Stomach (tissue), 9 donors: ENCODE data around the gene IDH2. TPM values are rescaled to one million over a fixed set of nuclear protein-coding genes. Genes with fewer than 3 reads are reported as not detected.
A peak's percentile ranks its signal among the peaks of the same experiment; 100 is the strongest.

Experiments used
- DNase-seq, 2 donors: peaks; one replicate each; pipeline versions ENCODE4 v3.0.0 to v3.0.0-alpha.2; 2013 to 2019
- H3K27ac ChIP-seq, 5 donors: fragments of 200-600 bp in 4 of 5; sonication (generic) in 4 of 5; one replicate each; pipeline ENCODE4 v1.5.1; 2013 to 2019; ENCODE audit warnings: mild to moderate bottlenecking in 1 of 5, moderate library complexity in 1 of 5
- H3K27me3 ChIP-seq, 3 donors: fragments of 200-600 bp; sonication (generic); one replicate each; pipeline ENCODE4 v1.5.1; 2017 to 2019; ENCODE audit warnings: mixed run types in 1 of 3
- H3K36me3 ChIP-seq, 4 donors: fragments of 200-600 bp; sonication (generic); 1 replicate in 3 of 4; 2 replicates in 1 of 4; pipeline ENCODE4 v1.5.1; 2016 to 2019
- H3K4me1 ChIP-seq, 4 donors: fragments of 200-600 bp; sonication (generic); one replicate each; pipeline ENCODE4 v1.5.1; 2016 to 2019
- H3K4me3 ChIP-seq, 4 donors: fragments of 200-600 bp; sonication (generic) in 3 of 4; one replicate each; pipeline ENCODE4 v1.5.1; 2016 to 2019; ENCODE audit warnings: mild to moderate bottlenecking in 1 of 4
- H3K9me3 ChIP-seq, 4 donors: fragments of 200-600 bp; sonication (generic); one replicate each; pipeline ENCODE4 v1.5.1; 2016 to 2019
- CTCF ChIP-seq, 7 experiments: fragments of 450-650 bp in 4 of 7; fragments of 200-600 bp in 3 of 7; sonication (generic) in 3 of 7; IDR thresholded peaks; one replicate each; pipeline ENCODE4 v1.5.1; 2016 to 2019; ENCODE audit warnings: antibody characterized with exemption in 7 of 7, control low read depth in 2 of 7, mild to moderate bottlenecking in 1 of 7
- EP300 ChIP-seq: sonication (generic); formaldehyde crosslinking; IDR thresholded peaks from one replicate; pipeline ENCODE4 v1.6.1; 2017; ENCODE audit warnings: antibody characterized with exemption
- POLR2A ChIP-seq, 4 donors: fragments of 450-650 bp; IDR thresholded peaks; one replicate each; pipeline ENCODE4 v1.6.1; 2016; ENCODE audit warnings: antibody characterized with exemption in 4 of 4, control low read depth in 2 of 4, mild to moderate bottlenecking in 1 of 4, moderate library complexity in 1 of 4
- POLR2AphosphoS5 ChIP-seq, 3 donors: sonication (generic); formaldehyde crosslinking; IDR thresholded peaks; one replicate each; pipeline ENCODE4 v1.6.1; 2016; ENCODE audit warnings: antibody characterized with exemption in 3 of 3
- WGBS, 5 donors: extraction: QIAGEN DNeasy Blood & Tissue Kit in 3 of 5; methylation state at CpG; one replicate each; pipeline versions ENCODE4 v1.1.5 to v1.1.7; 2013 to 2018; 5-methylcytosine and 5-hydroxymethylcytosine counted together
- intact Hi-C: fragments of 100-400 bp; cut with DNase I; formaldehyde crosslinking; loops from one replicate; pipeline ENCODE4 v1.15.1; 2023; ENCODE audit warnings: low total_unique reads
- polyA plus RNA-seq, 3 donors: library from polyadenylated mRNA; stranded (reverse); fragments of 200-250 nt; gene quantifications; one replicate each; pipeline ENCODE4 v1.2.3, GENCODE V29; 2013
- total RNA-seq, 5 donors: library from RNA; depleted of rRNA; stranded (reverse); fragments of >200 nt; gene quantifications; one replicate each; pipeline versions ENCODE4 v1.1.0 to v1.2.3, GENCODE V29; 2014 to 2016
- donor health status: healthy with polysubstance abuse.
- donor health status: Bipolar disorder and iron deficiency.
- donor health status: healthy.

Gene IDH2
- total and polyA plus RNA-seq, 8 donors = 12.3 to 186 (median 117) TPM

- 88 to 96% (median 94%) methylated on average over 5 of the region's 5 CpGs for WGBS, 5 donors
- Histone ChIP-seq H3K27ac (peak overlapping the region in 2 of 5 donors; percentile 37 to 76), H3K4me1 (peaks cover 0 to 35% (median 9%) of the 10 kb centered on the region in 4 donors), H3K9me3 (no peaks in the 10 kb centered on the region), H3K4me3 (no peak overlapping the region), H3K27me3 (no peaks in the 10 kb centered on the region), H3K36me3 (peaks cover 67 to 100% (median 99%) of the 10 kb centered on the region in 4 donors)
- intact Hi-C loops = no loop called here
- DNase-seq = no peak
- TF ChIP-seq POLR2AphosphoS5 (IDR thresholded peaks at IDR 0.05) (no peak), EP300 (no peak), CTCF (IDR thresholded peaks at IDR 0.05) (no peak), POLR2A (IDR thresholded peaks at IDR 0.05) (no peak)
These were observed 18.8 kb downstream of the IDH2 start for GRCh38 chr15:90083419-90083818.

DNA sequence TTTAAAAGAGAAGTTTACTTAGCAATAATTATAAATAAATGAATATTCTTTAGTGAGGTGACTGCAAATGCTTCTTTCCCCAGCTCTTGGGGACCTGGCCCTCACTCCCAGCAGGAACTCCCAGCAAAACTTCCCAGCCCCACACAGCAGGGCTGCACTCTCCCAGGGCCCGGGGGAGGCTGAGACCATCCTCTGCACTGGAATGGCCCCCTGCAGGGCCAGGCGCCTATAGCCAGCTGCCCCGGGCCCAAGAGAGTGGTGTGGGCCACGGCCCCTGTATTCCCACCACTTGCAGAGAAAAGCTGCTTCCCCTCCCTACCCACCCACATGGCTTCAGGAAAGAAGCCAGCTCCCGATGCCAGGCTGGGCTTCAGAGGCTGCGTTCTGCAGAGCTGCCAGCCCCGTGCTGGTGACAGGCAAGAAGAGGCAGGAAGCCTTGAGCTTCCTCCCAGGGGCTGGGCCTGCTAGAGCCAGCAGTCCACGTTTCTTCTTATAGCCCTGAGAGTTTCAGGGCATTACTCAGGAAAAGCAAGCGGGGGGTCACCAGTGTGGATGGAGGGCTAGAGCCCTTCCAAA lies 20.0 kb downstream of the IDH2 start:
- H3K27ac ChIP-seq = peak overlapping the region in 2 of 5 donors; percentile 42 to 76
- WGBS, 5 donors = 39 to 69% (median 54%) methylated on average over 3 to 9 of the region's 9 CpGs
- no peaks in the 10 kb centered on the region for H3K27me3 ChIP-seq
- intact Hi-C loops = no loop called here
- H3K4me3 ChIP-seq = no peak overlapping the region
- no peak for DNase-seq
- peaks cover 59 to 99% (median 96%) of the 10 kb centered on the region in 4 donors for H3K36me3 ChIP-seq
- no peaks in the 10 kb centered on the region for H3K9me3 ChIP-seq
- no peak for TF ChIP-seq POLR2AphosphoS5 (IDR thresholded peaks at IDR 0.05)
- no peak for TF ChIP-seq POLR2A (IDR thresholded peaks at IDR 0.05)
- TF ChIP-seq EP300 = no peak
- no peak for TF ChIP-seq CTCF (IDR thresholded peaks at IDR 0.05)
- peaks cover 0 to 35% (median 9%) of the 10 kb centered on the region in 4 donors for H3K4me1 ChIP-seq

GRCh38 chr15:90080818-90081393 lies 21.4 kb downstream of the IDH2 start:
- Histone ChIP-seq H3K9me3 (no peaks in the 10 kb centered on the region), H3K27ac (peak overlapping the region in 2 of 5 donors; percentile 1 to 49), H3K27me3 (no peaks in the 10 kb centered on the region), H3K36me3 (peaks cover 53 to 95% (median 93%) of the 10 kb centered on the region in 4 donors), H3K4me3 (no peak overlapping the region), H3K4me1 (peaks cover under 1 to 42% (median 12%) of the 10 kb centered on the region in 4 donors)
- no peak for DNase-seq
- TF ChIP-seq CTCF (IDR thresholded peaks at IDR 0.05) (no peak), POLR2AphosphoS5 (IDR thresholded peaks at IDR 0.05) (no peak), POLR2A (IDR thresholded peaks at IDR 0.05) (no peak), EP300 (no peak)
- intact Hi-C loops = no loop called here
- WGBS, 5 donors = 85 to 89% (median 88%) methylated on average over 11 of the region's 11 CpGs

GRCh38 chr15:90080458-90080755 lies 21.9 kb downstream of the IDH2 start:
- H3K9me3 ChIP-seq = no peaks in the 10 kb centered on the region
- H3K4me3 ChIP-seq = no peak overlapping the region
- H3K4me1 ChIP-seq = peaks cover 5 to 43% (median 16%) of the 10 kb centered on the region in 4 donors
- 82 to 85% (median 84%) methylated on average over 6 to 9 of the region's 9 CpGs for WGBS, 5 donors
- H3K27me3 ChIP-seq = no peaks in the 10 kb centered on the region
- intact Hi-C loops = no loop called here
- TF ChIP-seq POLR2AphosphoS5 (IDR thresholded peaks at IDR 0.05) (no peak), CTCF (IDR thresholded peaks at IDR 0.05) (no peak), POLR2A (IDR thresholded peaks at IDR 0.05) (no peak), EP300 (no peak)
- peak overlapping the region in 2 of 5 donors; percentile 1 to 34 for H3K27ac ChIP-seq
- DNase-seq = no peak
- peaks cover 50 to 95% (median 93%) of the 10 kb centered on the region in 4 donors for H3K36me3 ChIP-seq
